NCI-H1105 (cell line): ENCODE results near the gene SOCS3.
A peak's percentile ranks its signal among the peaks of the same experiment; 100 is the strongest.
"Not testable (repeated sequence)": the region's sequence is repeated elsewhere in the genome, so short reads cannot be mapped to it uniquely, and the experiment has no call there.

Source experiments
- DNase-seq: peaks from one replicate; lab custom pipeline; 2025; lab: John Stamatoyannopoulos, UW

Gene SOCS3

DNA sequence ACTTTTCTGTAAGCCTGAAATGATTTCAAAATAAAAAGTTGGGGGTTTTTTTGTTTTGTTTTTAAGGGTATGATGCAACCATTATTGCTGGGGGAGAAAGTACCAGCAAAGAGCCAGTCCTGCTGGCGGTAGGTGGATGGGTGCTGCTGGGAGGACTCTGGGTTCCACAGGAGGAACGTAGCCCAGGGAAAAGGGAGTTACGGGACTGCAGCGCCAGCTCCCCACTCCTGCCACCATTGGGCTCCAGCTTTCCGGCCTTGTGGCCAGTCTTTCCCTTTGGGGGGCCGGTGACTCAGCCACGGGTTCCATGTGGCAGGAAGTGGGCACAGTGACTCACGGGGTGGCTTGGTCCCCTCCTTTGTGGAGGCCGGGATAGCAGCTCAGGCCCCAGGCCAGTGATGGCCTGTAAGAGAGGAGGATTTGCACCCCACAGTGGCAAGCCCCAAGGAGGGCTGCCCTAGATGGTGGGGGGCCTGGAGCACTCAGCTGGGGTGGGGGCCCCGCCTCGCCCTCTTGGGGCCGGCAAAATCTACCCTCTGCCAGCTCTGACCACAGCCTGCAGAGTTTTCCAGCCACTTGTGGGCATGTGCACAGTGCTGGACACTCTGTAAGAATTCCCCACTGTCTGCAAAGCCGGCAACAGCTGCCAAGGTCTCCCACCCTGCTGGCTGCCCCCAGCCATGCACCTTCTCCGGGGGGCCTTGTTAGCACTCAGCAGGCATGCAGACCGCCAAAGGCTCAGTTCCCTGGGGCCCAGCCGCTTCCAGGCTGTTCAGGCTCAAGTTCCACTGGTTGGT is 30.4 kb downstream of the SOCS3 start:
- DNase-seq, result no peak

DNA sequence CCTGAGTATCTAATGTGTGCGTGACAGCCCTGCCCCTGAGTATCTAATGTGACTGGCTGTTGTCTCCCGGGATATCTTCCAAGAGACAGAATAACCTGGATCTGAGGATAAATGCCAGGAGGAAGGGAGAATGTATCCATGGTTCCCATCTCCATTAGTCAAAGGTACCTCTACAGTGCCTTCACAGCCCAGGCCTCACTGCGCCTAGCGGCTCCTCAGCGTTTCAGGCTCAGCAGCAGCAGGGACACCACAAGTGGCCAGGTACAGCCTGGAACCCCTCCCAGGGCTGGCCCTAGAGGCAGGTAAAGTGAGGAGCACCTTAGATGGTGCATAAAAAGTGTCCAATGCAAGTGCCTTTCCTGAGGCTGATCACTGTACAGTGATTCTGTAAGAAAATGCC is 32.0 kb downstream of the SOCS3 start:
- DNase-seq, result no peak

DNA sequence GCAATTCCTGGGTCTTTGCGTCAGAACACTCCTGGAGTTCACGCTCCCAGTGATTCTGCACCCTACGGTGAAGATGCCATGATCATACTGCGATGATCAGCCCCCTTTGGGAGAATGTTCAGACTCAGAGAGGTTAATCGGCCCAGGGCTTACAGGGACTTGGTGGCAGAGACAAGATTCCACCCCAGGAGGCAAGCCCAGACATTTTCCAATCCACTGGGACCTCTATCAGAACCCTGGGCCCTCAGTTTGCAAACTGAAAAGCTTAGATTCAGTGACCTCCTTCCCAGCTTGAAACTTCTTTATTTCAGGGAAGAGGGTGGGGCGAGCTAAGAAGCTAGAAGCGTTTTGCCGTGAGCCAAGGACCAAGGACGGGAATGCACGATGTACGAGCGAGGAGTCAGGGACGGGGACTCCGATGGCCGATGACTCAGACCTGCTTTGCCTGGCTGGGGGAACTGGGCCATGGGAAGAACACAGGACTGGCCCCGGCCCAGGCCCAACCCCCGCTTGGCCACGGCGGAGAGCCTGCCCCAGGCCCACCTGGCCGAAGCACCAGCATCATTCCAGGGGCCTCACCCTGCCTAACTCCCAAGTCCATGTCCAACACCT is 34.7 kb downstream of the SOCS3 start:
- no peak for DNase-seq

DNA sequence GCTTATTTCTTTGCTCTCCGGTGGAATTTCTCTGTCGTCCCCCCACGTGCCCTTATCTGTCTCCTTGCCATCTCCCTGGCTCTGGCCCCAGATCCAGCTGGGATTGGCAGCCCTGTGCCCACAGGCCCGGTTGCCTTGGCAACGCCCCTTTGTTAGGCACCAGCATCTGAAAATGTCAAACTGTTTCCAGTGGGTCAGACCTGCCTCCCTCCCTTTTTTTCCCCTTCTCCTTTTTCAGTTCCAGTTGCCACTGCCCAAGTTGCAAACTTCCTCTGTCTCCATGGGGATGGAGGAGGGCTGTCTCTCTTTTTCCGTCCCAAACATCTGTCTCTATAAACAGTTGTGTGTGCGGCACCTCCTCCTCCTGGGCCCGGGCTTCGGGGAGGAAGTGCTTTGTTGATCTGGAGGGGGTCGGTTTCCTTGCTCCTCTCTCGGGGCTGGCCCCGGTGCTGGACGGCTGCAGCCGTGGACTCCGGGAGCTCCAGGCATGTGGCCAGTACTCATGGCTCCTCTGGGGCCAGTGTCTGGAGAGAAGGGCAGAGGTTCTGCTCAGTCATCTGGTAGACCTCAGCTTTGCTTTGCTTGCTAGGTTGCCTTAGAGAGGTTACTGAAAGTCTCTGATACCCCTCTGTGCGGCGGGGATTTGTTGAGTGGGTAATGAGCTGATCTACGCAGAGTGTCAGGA is 35.3 kb downstream of the SOCS3 start:
- DNase-seq, result no peak

DNA sequence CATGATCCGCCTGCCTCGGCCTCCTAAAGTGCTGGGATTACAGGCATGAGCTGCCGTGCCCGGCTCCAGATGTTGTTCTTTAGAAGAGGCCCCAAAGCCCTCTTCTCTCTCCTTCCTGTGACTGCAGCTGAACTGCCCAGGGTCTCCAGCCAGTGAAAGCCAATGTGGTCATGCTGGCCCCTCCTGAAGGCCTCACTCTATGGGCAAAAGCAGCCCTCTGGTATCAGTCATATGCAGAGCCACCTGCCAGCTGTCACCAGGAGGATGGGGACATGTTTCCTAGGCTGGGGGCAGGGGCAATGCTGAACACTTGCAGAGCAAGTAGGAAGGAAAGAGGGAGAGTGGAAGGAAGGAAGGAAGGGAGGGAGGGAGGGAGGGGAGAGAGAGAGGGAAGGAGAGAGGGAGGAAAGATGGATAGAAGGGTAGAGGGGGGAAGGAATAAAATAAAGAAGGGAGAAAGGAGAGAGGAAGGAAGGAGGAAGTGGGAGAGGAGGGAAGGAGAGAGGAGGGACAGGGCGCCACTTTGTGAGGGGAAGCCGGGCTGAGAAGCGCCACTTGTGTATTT is 36.0 kb downstream of the SOCS3 start:
- DNase-seq, result no peak

DNA sequence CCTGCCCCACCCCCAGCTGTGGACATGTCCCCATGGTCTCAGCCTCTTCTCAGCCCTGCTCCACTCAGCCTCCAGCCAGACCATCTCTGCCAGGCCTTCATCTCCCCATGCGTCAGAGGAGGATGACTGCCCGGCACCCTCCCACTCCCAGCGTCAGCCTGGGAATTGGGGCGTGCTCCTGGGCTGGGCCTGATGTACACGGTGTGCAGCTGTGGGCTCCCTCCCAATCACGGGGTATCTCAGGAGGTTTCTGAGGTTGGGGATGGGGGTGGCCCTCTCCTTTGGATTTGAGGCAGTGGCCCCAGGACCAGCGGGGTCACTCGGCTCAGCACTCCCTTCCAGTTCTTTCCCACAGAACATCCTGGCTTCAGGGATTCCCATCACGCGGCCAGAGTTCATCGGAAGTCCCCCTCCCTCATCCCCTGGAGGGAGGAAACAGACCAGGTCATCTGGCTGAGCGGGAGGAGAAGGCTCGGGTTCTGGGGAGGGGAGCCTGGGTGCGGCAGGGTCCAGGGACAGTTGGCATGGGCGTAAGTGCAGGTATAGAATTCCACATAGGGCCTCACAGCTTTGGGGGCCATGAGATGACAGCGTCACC is 36.9 kb downstream of the SOCS3 start:
- no peak for DNase-seq

DNA sequence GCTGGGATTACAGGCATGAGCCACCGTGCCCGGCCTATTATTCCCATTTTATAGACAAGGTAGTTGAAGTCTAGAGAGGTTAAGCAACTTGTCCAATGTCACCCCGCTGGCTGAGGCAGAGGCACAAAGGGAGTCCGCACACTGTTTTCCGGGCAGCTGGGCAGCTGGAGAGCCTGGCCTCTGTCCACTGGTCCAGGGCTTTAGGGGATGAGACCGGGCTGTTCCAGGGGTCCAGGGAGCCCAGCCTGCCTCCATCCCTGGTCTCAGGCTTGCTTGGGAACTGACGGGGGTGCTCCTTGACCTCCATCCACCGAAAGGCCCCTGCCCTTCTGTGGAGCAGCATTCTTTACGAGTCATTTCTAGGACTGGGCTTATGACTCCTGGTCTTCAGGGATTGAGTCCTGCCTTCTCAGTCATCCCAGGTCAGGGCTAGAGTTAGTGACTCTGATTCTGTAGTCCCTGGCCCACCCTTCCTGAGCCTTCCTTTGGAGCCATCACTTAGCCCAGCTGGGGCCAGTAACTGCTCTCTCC is 37.5 kb downstream of the SOCS3 start:
- DNase-seq, result no peak

DNA sequence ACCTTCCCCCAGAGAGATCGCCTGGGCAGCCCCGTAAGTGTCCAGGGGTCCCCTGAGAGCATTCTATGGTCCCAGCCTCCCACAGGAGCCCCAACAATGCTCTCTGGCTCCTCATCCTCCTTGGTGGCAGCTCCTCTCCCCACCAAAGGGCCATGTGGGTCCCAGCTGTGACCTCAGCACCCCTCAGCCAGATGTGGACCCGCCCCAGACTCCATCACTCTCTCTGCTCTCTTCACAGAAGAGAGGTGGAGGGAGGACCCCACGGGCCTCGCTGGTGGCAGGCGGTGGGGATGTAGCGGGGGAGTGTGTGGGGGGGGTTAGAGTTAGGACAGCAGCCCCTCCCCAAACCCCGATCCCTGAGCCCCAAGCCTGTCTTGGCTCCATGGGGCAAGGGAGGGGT is 41.0 kb downstream of the SOCS3 start:
- no peak for DNase-seq

DNA sequence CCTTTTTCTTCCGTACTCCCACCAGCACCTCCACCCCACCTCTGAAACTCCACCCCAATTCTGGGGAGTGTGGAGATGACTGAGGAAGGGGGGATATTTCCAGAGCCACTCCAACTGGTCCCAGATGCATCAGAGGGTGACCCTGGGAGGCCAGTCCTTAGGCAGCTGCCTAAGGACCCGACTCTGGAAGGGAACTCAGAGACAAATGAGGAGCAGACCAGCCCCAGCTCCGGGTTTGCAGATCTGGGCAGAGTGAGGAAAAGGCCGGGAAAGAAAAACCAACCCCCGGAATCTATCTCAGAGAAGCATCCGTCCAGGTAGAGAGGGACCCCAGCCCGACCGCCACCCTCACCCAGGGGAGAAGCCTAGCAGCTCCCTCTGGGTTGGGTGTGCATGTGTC is 41.5 kb downstream of the SOCS3 start:
- no peak for DNase-seq

DNA sequence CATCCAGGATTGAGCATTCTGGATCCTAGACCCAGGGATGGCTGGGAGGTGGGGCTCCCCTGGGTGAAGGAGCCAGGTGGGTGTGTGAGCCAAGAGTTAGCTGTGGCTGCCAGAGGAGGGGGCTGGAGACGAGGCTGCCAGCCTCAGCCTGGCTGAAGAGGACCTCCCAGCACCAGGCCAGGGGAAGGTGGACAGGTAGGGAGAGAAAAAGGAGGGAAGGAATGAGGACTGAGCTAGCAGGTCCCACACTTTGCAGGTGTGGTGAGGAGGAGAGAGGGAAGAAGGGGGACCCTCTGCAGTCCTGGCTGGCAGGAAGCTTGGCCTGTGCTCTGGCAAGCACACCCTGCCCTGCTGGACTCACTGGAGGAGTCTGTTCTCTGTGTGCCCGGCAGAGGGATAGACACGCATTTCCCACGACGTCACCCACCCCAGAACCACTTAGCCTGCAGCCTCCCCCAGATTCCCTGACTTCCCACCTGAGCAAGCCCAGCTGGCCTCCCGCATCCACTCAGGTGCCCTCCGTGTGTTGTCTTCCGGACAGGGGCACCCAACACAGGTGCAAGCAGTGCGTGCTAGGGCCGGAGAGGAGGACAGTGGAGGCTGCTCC is 42.0 kb downstream of the SOCS3 start:
- no peak for DNase-seq

DNA sequence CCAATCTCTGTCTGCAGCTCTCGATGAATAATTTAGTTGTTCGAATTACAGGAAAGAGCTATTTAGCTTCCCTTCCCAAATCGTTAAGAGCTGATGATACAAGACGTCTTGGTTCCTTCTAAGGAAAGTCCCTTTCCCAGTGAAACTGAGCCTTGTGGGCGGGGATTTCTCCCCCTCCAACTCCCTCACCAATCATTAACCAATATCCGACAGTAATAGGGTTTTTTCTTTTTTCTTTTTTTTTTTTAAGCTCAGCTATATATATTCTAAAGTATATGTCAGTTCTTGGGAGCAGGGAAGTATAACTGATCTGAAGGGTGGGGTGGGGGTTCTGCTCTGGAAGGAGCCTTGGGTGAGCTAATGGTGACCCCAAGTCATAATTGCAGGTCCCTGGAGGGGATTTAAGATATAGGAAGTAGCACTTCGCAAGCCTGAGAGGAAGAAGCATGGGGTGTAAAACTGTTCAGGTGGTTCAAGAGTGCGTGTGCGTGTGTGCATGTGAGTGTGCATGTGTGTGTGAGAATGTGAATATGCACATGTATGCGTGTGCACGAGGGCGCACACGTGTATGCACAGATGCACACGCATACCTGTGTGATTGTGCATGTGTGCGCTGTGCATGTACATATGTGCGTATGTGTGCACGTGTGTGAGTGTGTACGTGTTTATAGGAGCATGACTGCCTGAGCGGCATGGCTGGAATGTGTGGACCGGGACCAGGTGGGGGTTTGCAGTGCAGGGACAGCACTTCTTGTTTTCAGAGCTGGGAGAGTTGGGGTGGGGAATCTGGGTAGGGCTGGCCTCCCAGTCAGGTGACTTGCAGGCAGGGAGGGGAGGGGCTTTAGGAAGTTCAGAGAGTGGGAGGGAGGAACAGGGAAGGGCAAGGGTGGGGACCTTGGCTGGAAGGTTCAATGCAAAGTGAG is 42.7 kb downstream of the SOCS3 start:
- DNase-seq, result no peak

DNA sequence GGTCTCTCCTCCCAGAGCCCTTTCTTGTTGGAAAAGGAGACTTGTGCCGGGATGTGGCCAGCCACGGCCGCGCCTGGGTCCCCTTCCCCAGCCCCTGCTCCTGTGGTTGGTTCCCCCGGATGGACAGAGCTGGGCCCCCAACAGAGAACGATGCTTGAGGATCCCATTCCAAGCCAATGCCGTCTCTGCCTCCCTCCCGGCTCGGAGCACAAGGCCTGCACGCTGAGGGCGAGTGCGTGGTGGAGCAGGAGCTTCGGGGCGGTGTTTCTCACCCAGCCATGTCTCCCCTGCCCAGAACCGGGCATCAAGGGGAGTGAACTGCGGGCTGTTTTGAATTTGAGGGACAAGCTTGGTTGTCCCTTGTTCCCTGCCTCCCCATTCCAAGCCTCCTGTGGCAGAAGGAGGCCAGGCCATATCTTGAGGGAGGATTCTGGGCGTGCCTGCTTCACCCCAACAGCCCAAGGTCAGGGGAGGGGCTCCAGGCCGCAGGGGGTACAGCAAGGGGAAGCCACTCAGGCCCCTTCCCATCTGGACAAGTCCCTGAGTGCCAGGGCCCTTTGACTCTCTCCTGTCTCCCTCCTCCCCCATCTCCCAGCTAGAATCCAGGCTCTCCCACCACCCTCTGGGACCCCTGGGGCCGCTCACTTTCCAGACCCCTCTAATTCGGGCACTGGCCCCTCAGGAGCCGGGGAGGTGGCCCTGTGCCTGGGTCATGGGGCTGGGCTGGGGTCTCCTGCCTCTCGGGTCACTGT is 43.6 kb downstream of the SOCS3 start:
- DNase-seq, result no peak

DNA sequence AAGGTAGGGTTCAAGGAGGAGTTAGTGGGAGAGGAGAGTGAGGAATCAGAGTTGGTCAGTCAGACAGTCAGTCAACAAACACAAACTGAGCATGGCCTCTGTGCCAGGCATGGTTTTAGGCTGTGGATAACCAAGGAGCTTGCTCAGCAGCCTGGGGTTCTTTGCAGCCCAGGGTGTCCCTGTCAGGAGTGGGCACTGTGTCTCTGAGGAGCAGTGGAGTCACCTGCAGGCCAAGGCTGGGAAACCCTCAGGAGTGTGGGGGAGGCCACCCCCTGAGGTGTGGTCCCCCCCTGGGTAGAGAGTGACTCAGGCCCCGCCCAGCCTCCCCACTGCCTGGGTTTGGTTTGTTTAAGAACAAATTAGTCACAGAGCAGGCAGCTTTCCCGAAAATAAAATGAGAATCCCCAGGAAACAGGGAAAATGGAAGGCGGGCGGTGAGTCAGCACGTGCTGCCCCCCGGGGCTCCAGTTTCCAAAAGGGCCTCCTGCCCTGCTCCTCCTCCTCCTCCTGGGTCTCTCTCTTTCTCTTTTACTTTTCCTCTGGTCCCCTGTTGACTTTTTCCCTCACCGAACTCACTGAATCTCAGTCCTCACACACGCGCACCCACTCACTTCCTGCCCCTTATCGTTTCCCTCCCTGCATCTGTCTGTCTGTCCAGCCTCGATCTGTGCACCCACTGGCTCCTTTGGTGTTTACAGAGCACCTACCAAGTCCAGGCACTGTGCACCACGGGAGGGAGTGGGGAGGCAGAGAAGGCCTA is 44.3 kb downstream of the SOCS3 start:
- DNase-seq, result no peak

DNA sequence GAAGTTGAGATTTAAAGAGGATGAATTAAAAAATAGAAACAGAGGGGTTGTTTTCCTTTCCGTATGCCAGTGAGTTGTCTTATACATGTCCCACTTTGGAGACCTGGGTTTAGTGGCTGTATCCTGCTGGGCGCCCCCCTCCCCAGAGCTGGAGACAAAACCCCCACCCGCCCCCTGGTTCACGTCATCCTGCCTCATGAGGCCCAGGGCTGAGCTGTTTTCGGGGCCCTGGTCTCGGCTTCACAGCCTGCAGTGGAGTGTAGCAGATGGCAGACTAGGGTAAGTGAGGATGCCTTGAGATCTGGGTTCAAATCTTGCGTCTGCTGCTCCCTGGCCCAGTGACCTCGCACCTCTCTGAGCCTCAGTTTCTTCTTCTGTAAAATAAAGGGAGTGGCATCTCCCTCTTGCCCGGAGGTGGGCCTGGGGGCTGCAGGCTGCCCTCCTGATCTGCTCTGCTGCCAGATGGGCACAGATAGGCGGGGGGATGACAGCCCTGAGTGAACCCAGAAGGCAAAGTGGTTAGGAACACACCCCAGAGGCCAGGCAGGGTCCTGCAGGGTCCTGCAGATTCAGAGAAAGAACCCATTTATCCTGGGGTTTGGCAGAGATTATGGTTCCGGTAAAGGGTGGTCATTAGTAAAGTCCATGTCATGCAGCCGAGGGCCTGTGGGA is 45.1 kb downstream of the SOCS3 start:
- no peak for DNase-seq

DNA sequence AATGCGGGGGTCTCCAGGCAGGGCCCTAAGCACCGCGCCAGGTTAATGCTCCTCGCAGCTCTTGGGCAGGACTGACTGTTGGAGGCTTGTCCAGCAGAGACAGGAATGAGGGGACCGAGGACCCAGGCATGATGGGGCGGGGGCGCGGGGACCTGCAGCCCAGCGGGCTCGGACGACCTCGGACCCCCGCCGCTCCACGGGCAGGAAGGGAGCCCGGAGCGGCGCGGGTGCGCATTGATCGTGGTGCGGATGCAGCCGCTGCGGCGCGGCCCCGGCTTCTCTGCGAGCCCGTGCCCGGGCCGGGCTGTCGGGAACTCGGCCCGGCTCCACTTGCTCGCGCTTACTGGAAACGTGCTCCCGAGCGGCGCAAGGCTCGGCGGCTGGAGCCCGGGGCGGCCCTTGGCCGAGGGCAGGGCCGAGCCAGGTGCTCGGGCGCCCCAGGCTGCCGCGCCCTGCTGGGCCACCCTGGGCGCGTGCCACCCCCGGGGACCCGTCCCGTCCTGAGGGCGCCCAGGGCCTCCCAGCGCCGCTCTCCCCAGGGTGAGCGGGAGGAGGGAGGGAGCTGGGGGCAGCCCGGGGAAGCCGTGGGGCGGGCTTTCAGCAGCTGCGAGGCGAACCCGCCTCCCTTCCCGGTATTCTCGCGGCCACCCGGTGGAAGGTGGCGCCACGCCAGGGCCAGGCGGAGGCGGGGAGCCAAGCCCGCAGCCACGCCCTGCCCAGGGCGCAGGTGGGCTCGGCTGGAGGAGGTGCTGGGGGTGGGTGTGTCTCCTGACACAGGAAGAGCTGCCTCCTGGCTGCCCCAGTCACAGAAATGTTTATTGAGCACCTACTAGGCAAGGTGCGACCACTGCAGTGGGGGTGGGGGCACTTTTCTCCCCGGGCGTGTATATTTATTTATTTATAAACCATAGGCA is 45.9 kb downstream of the SOCS3 start:
- peak; percentile 36 for DNase-seq

DNA sequence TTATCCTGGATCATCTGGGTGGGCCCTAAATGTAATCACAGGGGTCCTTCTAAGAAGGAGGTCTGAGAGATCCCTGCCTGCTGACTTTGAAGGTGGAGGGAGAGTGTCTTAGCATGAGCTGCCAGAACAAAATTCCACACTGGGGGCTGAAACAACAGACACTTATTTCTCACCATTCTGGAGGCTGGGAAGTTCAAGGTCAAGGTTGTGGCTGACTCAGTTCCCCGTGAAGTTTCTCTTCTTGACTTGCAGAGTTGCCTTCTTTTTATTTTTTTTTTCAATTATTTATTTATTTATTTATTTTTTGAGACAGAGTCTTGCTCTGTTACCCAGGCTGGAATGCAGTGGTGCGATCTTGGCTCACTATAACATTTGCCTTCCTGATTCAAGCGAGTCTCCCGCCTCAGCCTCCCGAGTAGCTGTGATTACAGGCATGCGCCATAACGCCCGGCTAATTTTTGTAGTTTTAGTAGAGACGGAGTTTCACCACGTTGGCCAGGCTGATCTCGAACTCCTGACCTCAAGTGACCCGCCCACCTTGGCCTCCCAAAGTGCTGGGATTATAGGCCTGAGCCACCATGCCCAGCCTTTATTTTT is 50.1 kb downstream of the SOCS3 start:
- DNase-seq, result not testable (repeated sequence)
